Umbilical cord (tissue), 2 donors: ENCODE data around the gene OR6C65. TPM values are rescaled to one million over a fixed set of nuclear protein-coding genes. Genes with fewer than 3 reads are reported as not detected.
"Not testable (repeated sequence)": the region's sequence is repeated elsewhere in the genome, so short reads cannot be mapped to it uniquely, and the experiment has no call there.

Source experiments
- DNase-seq: peaks from one replicate; pipeline ENCODE4 v3.0.0-alpha.2; 2015; ENCODE audit warnings: low spot score
- total RNA-seq: library from RNA; depleted of rRNA; stranded (reverse); fragments of >200 nt; gene quantifications from one replicate; pipeline ENCODE4 v1.2.3, GENCODE V29; 2014; ENCODE audit warnings: low replicate concordance; ENCODE audit not compliant: insufficient read depth

OR6C65 gene
- 1.9 TPM for total RNA-seq

- no peak for DNase-seq
These were observed at the start of gene OR6C65 for GRCh38 chr12:55400229-55400628. Gene OR6C65 (plus strand): TSS chr12:55400529. CDS start chr12:55400529, 0 bp downstream.

- not testable (repeated sequence) for DNase-seq
These were observed 45.0 kb upstream of the OR6C65 start for GRCh38 chr12:55355338-55355737.

- DNase-seq: no peak
These were observed 37.7 kb upstream of the OR6C65 start, which contains the start of gene OR6C75 for GRCh38 chr12:55362675-55363074. Gene OR6C75 (plus strand): TSS chr12:55362975. CDS start chr12:55365111, 2,136 bp downstream.

GRCh38 chr12:55365086-55365485 is 35.2 kb upstream of the OR6C65 start:
- DNase-seq: no peak

GRCh38 chr12:55372521-55372920 is 27.8 kb upstream of the OR6C65 start:
- DNase-seq: no peak

GRCh38 chr12:55385891-55386290 is 14.4 kb upstream of the OR6C65 start:
- no peak for DNase-seq

GRCh38 chr12:55392032-55392795 is 8.1 kb upstream of the OR6C65 start:
- DNase-seq: no peak

- DNase-seq: no peak
These were observed 4.0 kb upstream of the OR6C65 start for GRCh38 chr12:55396326-55396725.

- DNase-seq: no peak
These were observed 7.5 kb downstream of the OR6C65 start for GRCh38 chr12:55407866-55408265.

- DNase-seq: not testable (repeated sequence)
These were observed 8.8 kb downstream of the OR6C65 start for GRCh38 chr12:55409133-55409532.

GRCh38 chr12:55412138-55412537 is 11.8 kb downstream of the OR6C65 start:
- DNase-seq: not testable (repeated sequence)

GRCh38 chr12:55413498-55414388 is 13.4 kb downstream of the OR6C65 start:
- not testable (repeated sequence) for DNase-seq

- DNase-seq: not testable (repeated sequence)
These were observed 14.1 kb downstream of the OR6C65 start for GRCh38 chr12:55414396-55414823.

GRCh38 chr12:55414889-55415288 is 14.6 kb downstream of the OR6C65 start:
- not testable (repeated sequence) for DNase-seq

GRCh38 chr12:55416961-55417360 is 16.6 kb downstream of the OR6C65 start:
- no peak for DNase-seq

- DNase-seq: no peak
These were observed 20.1 kb downstream of the OR6C65 start for GRCh38 chr12:55420307-55420962.

- no peak for DNase-seq
These were observed 25.6 kb downstream of the OR6C65 start, which contains the start of gene OR6C76 for GRCh38 chr12:55425954-55426353. Gene OR6C76 (plus strand): TSS chr12:55426254. CDS start chr12:55426254, 0 bp downstream.

GRCh38 chr12:55428331-55429243 is 28.3 kb downstream of the OR6C65 start:
- no peak for DNase-seq

- not testable (repeated sequence) for DNase-seq
These were observed 40.9 kb downstream of the OR6C65 start for GRCh38 chr12:55441233-55441632.

- no peak for DNase-seq
These were observed 43.4 kb downstream of the OR6C65 start, which contains the start of gene OR6C2 for GRCh38 chr12:55443776-55444175. Gene OR6C2 (plus strand): TSS chr12:55444076. CDS start chr12:55452214, 8,138 bp downstream.
